GM21529 (cell line): ENCODE data around the gene FLOT1.
A peak's percentile ranks its signal among the peaks of the same experiment; 100 is the strongest.

Experiments
- ATAC-seq: cut with Tn5 transposase; IDR thresholded peaks from one replicate; pipeline ENCODE4 v1.9.1; 2021; ENCODE audit not compliant: unreplicated experiment

FLOT1 gene

GRCh38 chr6:30705620-30706019, 36.9 kb downstream of the FLOT1 start:
- ATAC-seq, result no peak

GRCh38 chr6:30703821-30704220, 38.7 kb downstream of the FLOT1 start:
- ATAC-seq, result no peak

GRCh38 chr6:30703011-30703410, 39.5 kb downstream of the FLOT1 start:
- ATAC-seq, result no peak

GRCh38 chr6:30700340-30700739, 42.1 kb downstream of the FLOT1 start:
- no peak for ATAC-seq

- ATAC-seq, result no peak
Measured at GRCh38 chr6:30696432-30696831, 46.1 kb downstream of the FLOT1 start.

- no peak for ATAC-seq
Measured at GRCh38 chr6:30691208-30691847, 51.2 kb downstream of the FLOT1 start.

GRCh38 chr6:30690403-30691207, 51.9 kb downstream of the FLOT1 start, which contains the start of gene NRM:
NRM (minus strand) TSS chr6:30690984; CDS start chr6:30690974, 10 bp downstream.
- no peak for ATAC-seq

GRCh38 chr6:30689985-30690384, 52.5 kb downstream of the FLOT1 start:
- no peak for ATAC-seq

GRCh38 chr6:30689022-30689865, 53.2 kb downstream of the FLOT1 start:
- no peak for ATAC-seq

GRCh38 chr6:30688569-30688968, 53.9 kb downstream of the FLOT1 start:
- no peak for ATAC-seq

GRCh38 chr6:30687659-30688431, 54.6 kb downstream of the FLOT1 start:
- no peak for ATAC-seq

GRCh38 chr6:30686908-30687658, 55.4 kb downstream of the FLOT1 start:
- ATAC-seq, result peak; percentile 44

GRCh38 chr6:30686009-30686907, 56.2 kb downstream of the FLOT1 start, which contains the start of gene PPP1R18:
PPP1R18 (minus strand) TSS chr6:30686645; CDS start chr6:30686018, 627 bp downstream.
- peak; percentile 13 for ATAC-seq

- ATAC-seq, result no peak
Measured at GRCh38 chr6:30685157-30686008, 57.1 kb downstream of the FLOT1 start.

GRCh38 chr6:30684386-30685156, 57.9 kb downstream of the FLOT1 start:
- ATAC-seq, result no peak

- no peak for ATAC-seq
Measured at GRCh38 chr6:30683980-30684338, 58.5 kb downstream of the FLOT1 start.
